RWPE2 (cell line): ENCODE measurements around the gene HTR2A.

Experiments used
- ATAC-seq: fragments of 200-7000 bp; cut with Tn5 transposase; 3 replicates; pipeline ENCODE4 v1.9.1; 2021; ENCODE audit warnings: low read depth
- DNase-seq: peaks from one replicate; pipeline ENCODE4 v3.0.0-alpha.2; 2020; ENCODE audit warnings: low spot score
- H3K27ac ChIP-seq: fragments of 450-650 bp; 2 replicates; pipeline ENCODE4 v1.5.1; 2017; ENCODE audit warnings: mild to moderate bottlenecking; ENCODE audit not compliant: poor library complexity, severe bottlenecking
- H3K27me3 ChIP-seq: fragments of 250-450 bp; sonication (Bioruptor Pico); 2 replicates; pipeline ENCODE4 v1.5.1; 2021; ENCODE audit warnings: mild to moderate bottlenecking, moderate library complexity; ENCODE audit not compliant: insufficient read depth, poor library complexity, severe bottlenecking
- H3K36me3 ChIP-seq: fragments of 250-450 bp; sonication (Bioruptor Pico); 2 replicates; pipeline ENCODE4 v1.5.1; 2020; ENCODE audit warnings: low read depth, mild to moderate bottlenecking, moderate library complexity
- H3K4me1 ChIP-seq: fragments of 250-450 bp; sonication (Bioruptor Pico); 2 replicates; pipeline ENCODE4 v1.5.1; 2021; ENCODE audit warnings: mild to moderate bottlenecking, moderate library complexity; ENCODE audit not compliant: insufficient read depth, poor library complexity, severe bottlenecking
- H3K4me3 ChIP-seq: fragments of 250-450 bp; sonication (Bioruptor Pico); 2 replicates; pipeline ENCODE4 v1.5.1; 2021; ENCODE audit warnings: mild to moderate bottlenecking, moderate library complexity; ENCODE audit not compliant: severe bottlenecking
- H3K9me3 ChIP-seq: fragments of 250-450 bp; sonication (Bioruptor Pico); 2 replicates; pipeline ENCODE4 v1.5.1; 2021; ENCODE audit warnings: mild to moderate bottlenecking, moderate library complexity; ENCODE audit not compliant: severe bottlenecking
- CTCF ChIP-seq: fragments of 450-650 bp; IDR thresholded peaks from one replicate; pipeline ENCODE4 v1.5.1; 2017; ENCODE audit warnings: mild to moderate bottlenecking, moderate library complexity; ENCODE audit not compliant: poor library complexity, severe bottlenecking

HTR2A gene

GRCh38 chr13:46858163-46858562 is 38.7 kb downstream of the HTR2A start:
- no peak overlapping the region for H3K4me3 ChIP-seq
- TF ChIP-seq CTCF, result no peak
- H3K4me1 ChIP-seq, result no peaks in the 10 kb centered on the region
- no peaks in the 10 kb centered on the region for H3K36me3 ChIP-seq
- ATAC-seq (no peak), DNase-seq (no peak)
- no peaks in the 10 kb centered on the region for H3K27me3 ChIP-seq
- no peak overlapping the region for H3K27ac ChIP-seq
- no peaks in the 10 kb centered on the region for H3K9me3 ChIP-seq

GRCh38 chr13:46855664-46856063 is 41.2 kb downstream of the HTR2A start:
- no peaks in the 10 kb centered on the region for H3K9me3 ChIP-seq
- no peak for TF ChIP-seq CTCF
- DNase-seq (no peak), ATAC-seq (no peak)
- no peak overlapping the region for H3K4me3 ChIP-seq
- no peaks in the 10 kb centered on the region for H3K27me3 ChIP-seq
- H3K27ac ChIP-seq, result no peak overlapping the region
- no peaks in the 10 kb centered on the region for H3K4me1 ChIP-seq
- H3K36me3 ChIP-seq, result no peaks in the 10 kb centered on the region

DNA sequence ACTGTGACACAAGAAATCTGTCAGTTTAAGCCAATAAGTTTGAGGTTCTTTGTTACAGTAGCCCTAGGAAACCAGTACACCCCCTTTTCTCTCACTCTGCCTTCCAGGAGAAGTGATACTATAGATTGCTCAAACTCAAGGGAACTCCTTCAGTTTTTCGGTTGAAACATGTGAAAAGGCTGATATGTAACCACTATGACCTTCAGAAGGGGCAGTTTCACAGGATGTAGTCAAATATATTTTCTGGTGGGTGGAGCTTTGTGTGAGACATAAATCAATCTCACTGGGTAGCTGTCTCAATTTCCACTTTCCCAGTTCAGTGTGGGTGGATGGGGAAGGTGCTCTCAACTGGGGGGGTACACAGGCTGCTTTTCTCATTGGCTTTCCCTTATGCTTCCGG is 41.7 kb downstream of the HTR2A start:
- no peak overlapping the region for H3K4me3 ChIP-seq
- ATAC-seq (no peak), DNase-seq (no peak)
- no peaks in the 10 kb centered on the region for H3K9me3 ChIP-seq
- no peak for TF ChIP-seq CTCF
- H3K36me3 ChIP-seq, result no peaks in the 10 kb centered on the region
- H3K4me1 ChIP-seq, result no peaks in the 10 kb centered on the region
- H3K27me3 ChIP-seq, result no peaks in the 10 kb centered on the region
- no peak overlapping the region for H3K27ac ChIP-seq

GRCh38 chr13:46852168-46852567 is 44.7 kb downstream of the HTR2A start:
- Histone ChIP-seq H3K27me3 (no peaks in the 10 kb centered on the region), H3K9me3 (no peaks in the 10 kb centered on the region), H3K27ac (no peak overlapping the region), H3K4me1 (no peaks in the 10 kb centered on the region), H3K4me3 (no peak overlapping the region), H3K36me3 (no peaks in the 10 kb centered on the region)
- no peak for DNase-seq
- no peak for ATAC-seq
- TF ChIP-seq CTCF, result no peak

DNA sequence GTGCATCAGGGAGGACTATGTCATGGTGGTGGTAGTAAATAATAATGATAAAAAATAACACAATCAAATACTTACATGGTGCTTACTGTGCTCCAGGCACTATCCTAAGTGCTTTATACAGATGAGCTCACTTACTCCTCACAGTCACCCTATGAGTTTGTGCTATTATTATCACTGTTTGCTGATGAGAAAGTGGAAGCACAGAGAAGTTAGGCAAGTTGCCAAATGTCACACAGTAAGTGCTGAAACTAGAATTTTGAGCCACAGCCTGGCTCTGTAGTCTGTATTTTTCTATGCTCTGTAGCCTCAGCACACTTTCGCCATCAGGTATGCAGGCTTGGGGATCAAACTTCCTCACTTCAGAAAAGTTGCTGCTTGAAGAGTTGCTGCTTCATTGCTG is 46.6 kb downstream of the HTR2A start:
- ATAC-seq, result no peak
- no peaks in the 10 kb centered on the region for H3K4me1 ChIP-seq
- H3K27me3 ChIP-seq, result no peaks in the 10 kb centered on the region
- H3K36me3 ChIP-seq, result no peaks in the 10 kb centered on the region
- no peak overlapping the region for H3K4me3 ChIP-seq
- no peaks in the 10 kb centered on the region for H3K9me3 ChIP-seq
- no peak for DNase-seq
- no peak overlapping the region for H3K27ac ChIP-seq
- no peak for TF ChIP-seq CTCF
